PC-9 (cell line): ENCODE results near the gene HOMER3. TPM values are rescaled to one million over a fixed set of nuclear protein-coding genes. Genes with fewer than 3 reads are reported as not detected.

Experiments used
- BruUV-seq: library from RNA; stranded (reverse); fragments of 400-500 nt; replicated peaks from 2 replicates; lab custom pipeline; 2021; lab: Mats Ljungman, UMichigan
- CTCF ChIA-PET: fragments of 300-600 bp; sonication (Branson Sonifier 250); formaldehyde crosslinking; loops from one replicate; lab custom pipeline; 2022; ENCODE audit warnings: antibody characterized with exemption; lab: Charles Lee
- POLR2A ChIA-PET: fragments of 300-600 bp; sonication (Branson Sonifier 250); formaldehyde crosslinking; loops from one replicate; lab custom pipeline; 2022; ENCODE audit warnings: antibody characterized with exemption; ENCODE audit not compliant: unreplicated experiment; lab: Charles Lee
- DNase-seq, 2 experiments: peaks; one replicate each; pipeline versions ENCODE4 v3.0.0 to v3.0.0-alpha.2; 2015 to 2022; ENCODE audit warnings: mixed read lengths in 1 of 2
- H2AFZ ChIP-seq: fragments of 200-600 bp; sonication (generic); 2 replicates; pipeline ENCODE4 v1.8.1; 2017; ENCODE audit warnings: antibody characterized with exemption
- H3F3A ChIP-seq: fragments of 200-600 bp; sonication (generic); 2 replicates; pipeline ENCODE4 v1.8.1; 2017; ENCODE audit warnings: antibody characterized with exemption, mild to moderate bottlenecking, low read depth; ENCODE audit not compliant: insufficient read depth
- H3K27ac ChIP-seq: fragments of 200-600 bp; sonication (generic); 2 replicates; pipeline ENCODE4 v1.6.1; 2016; ENCODE audit warnings: mixed run types
- H3K27me3 ChIP-seq: fragments of 200-600 bp; sonication (generic); 2 replicates; pipeline ENCODE4 v1.6.1; 2016; ENCODE audit warnings: low read depth, mixed run types; ENCODE audit not compliant: insufficient read depth
- H3K36me3 ChIP-seq: fragments of 200-600 bp; sonication (generic); 2 replicates; pipeline ENCODE4 v1.6.1; 2016; ENCODE audit warnings: low read depth, mixed run types
- H3K4me1 ChIP-seq: fragments of 200-600 bp; sonication (generic); replicated peaks from 2 replicates; pipeline ENCODE4 v1.6.1; 2016; ENCODE audit warnings: mixed run types; ENCODE audit not compliant: insufficient read depth
- H3K4me2 ChIP-seq: fragments of 200-600 bp; sonication (generic); 2 replicates; pipeline ENCODE4 v1.6.1; 2017; ENCODE audit warnings: mixed run types
- H3K4me3 ChIP-seq: fragments of 200-600 bp; sonication (generic); 2 replicates; pipeline ENCODE4 v1.6.1; 2016; ENCODE audit warnings: mixed run types
- H3K79me2 ChIP-seq: fragments of 200-600 bp; sonication (generic); 2 replicates; pipeline ENCODE4 v1.6.1; 2017; ENCODE audit warnings: low read depth, mixed run types
- H3K9me2 ChIP-seq: fragments of 200-600 bp; sonication (generic); 2 replicates; pipeline ENCODE4 v1.8.1; 2017; ENCODE audit warnings: mild to moderate bottlenecking; ENCODE audit not compliant: insufficient read depth
- H3K9me3 ChIP-seq: fragments of 200-600 bp; sonication (generic); 2 replicates; pipeline ENCODE4 v1.8.1; 2016; ENCODE audit warnings: low read depth; ENCODE audit not compliant: insufficient read depth
- H4K20me1 ChIP-seq: fragments of 200-600 bp; sonication (generic); 2 replicates; pipeline ENCODE4 v1.8.1; 2017; ENCODE audit not compliant: insufficient read depth
- CTCF ChIP-seq: fragments of 200-600 bp; sonication (generic); conservative IDR thresholded peaks from 2 replicates; pipeline ENCODE4 v1.6.1; 2017; ENCODE audit warnings: mixed run types, antibody characterized with exemption, mild to moderate bottlenecking, moderate library complexity
- EZH2 ChIP-seq: fragments of 200-600 bp; sonication (generic); IDR thresholded peaks from 2 replicates; pipeline ENCODE4 v1.8.0; 2017; ENCODE audit warnings: antibody characterized with exemption, low read depth
- intact Hi-C: fragments of 100-400 bp; cut with micrococcal nuclease; formaldehyde crosslinking; loops from one replicate; pipeline ENCODE4 v1.10.0; 2022; ENCODE audit not compliant: unreplicated experiment
- total RNA-seq: library from RNA; stranded (reverse); gene quantifications from 2 replicates; pipeline ENCODE4 v1.2.3, GENCODE V29; 2021

The HOMER3 gene
- total RNA-seq, 1 experiment from 2014 or later: 55.7 TPM

- POLR2A ChIA-PET: no interaction called here
- no peak overlapping the region for H3K4me2 ChIP-seq
- H3K27me3 ChIP-seq: no peaks in the 10 kb centered on the region
- H3F3A ChIP-seq: peaks cover 50% of the 10 kb centered on the region
- BruUV-seq: no TSS peak
- H3K9me3 ChIP-seq: no peaks in the 10 kb centered on the region
- H3K4me1 ChIP-seq: peaks cover 12% of the 10 kb centered on the region
- no peaks in the 10 kb centered on the region for H4K20me1 ChIP-seq
- intact Hi-C loops: no loop called here
- CTCF ChIA-PET: no interaction called here
- no peak overlapping the region for H3K4me3 ChIP-seq
- no peak for TF ChIP-seq CTCF
- no peak for TF ChIP-seq EZH2
- no peaks in the 10 kb centered on the region for H3K36me3 ChIP-seq
- no peaks in the 10 kb centered on the region for H3K79me2 ChIP-seq
- H3K27ac ChIP-seq: no peak overlapping the region
- H2AFZ ChIP-seq: no peak overlapping the region
- no peak for DNase-seq
- no peaks in the 10 kb centered on the region for H3K9me2 ChIP-seq
Observed at GRCh38 chr19:18946918-18947317, 5.9 kb upstream of the HOMER3 start.

GRCh38 chr19:18946335-18946734 lies 5.3 kb upstream of the HOMER3 start:
- Histone ChIP-seq H3K4me1 (peaks cover 8% of the 10 kb centered on the region), H3K27ac (no peak overlapping the region), H3K36me3 (no peaks in the 10 kb centered on the region), H3K9me2 (no peaks in the 10 kb centered on the region), H3F3A (peaks cover 49% of the 10 kb centered on the region), H3K79me2 (0 out of 2 replicates have a peak, but pooled peaks cover 4% of the 10 kb centered on the region), H4K20me1 (no peaks in the 10 kb centered on the region), H3K27me3 (no peaks in the 10 kb centered on the region), H3K4me3 (no peak overlapping the region), H2AFZ (no peak overlapping the region), H3K4me2 (no peak overlapping the region), H3K9me3 (no peaks in the 10 kb centered on the region)
- ChIA-PET CTCF (interaction anchor here (0.6 kb wide), 1 partner anchor 16 kb away, joined by 5 read pairs; no protein-coding TSS in a partner anchor), POLR2A (no interaction called here)
- TF ChIP-seq EZH2: no peak
- no peak for TF ChIP-seq CTCF
- BruUV-seq: no TSS peak
- intact Hi-C loops: no loop called here
- DNase-seq: no peak

- H3K4me2 ChIP-seq: no peak overlapping the region
- no peak overlapping the region for H3K4me3 ChIP-seq
- peaks cover 10% of the 10 kb centered on the region for H3K79me2 ChIP-seq
- no TSS peak for BruUV-seq
- H3K4me1 ChIP-seq: no peaks in the 10 kb centered on the region
- H4K20me1 ChIP-seq: no peaks in the 10 kb centered on the region
- H3F3A ChIP-seq: peaks cover 39% of the 10 kb centered on the region
- H3K9me2 ChIP-seq: no peaks in the 10 kb centered on the region
- CTCF ChIA-PET: no interaction called here
- POLR2A ChIA-PET: no interaction called here
- no peak overlapping the region for H3K27ac ChIP-seq
- intact Hi-C loops: no loop called here
- H3K27me3 ChIP-seq: no peaks in the 10 kb centered on the region
- H3K9me3 ChIP-seq: no peaks in the 10 kb centered on the region
- no peak for DNase-seq
- no peak for TF ChIP-seq EZH2
- no peak for TF ChIP-seq CTCF
- no peak overlapping the region for H2AFZ ChIP-seq
- H3K36me3 ChIP-seq: no peaks in the 10 kb centered on the region
Observed at GRCh38 chr19:18945297-18945696, 4.3 kb upstream of the HOMER3 start.
